ENCODE results near the gene FBXL14. TPM values are rescaled to one million over a fixed set of nuclear protein-coding genes. Genes with fewer than 3 reads are reported as not detected.

Gene FBXL14
- total and polyA plus RNA-seq, 7 donors: 7.5 to 26.4 (median 12.2) TPM

GRCh38 chr12:1640328-1641234, 46.2 kb upstream of the FBXL14 start:
- 90% methylated on average over 18 of the region's 18 CpGs for WGBS, 2 donors
- Histone ChIP-seq H3K27ac (peak overlapping the region in 2 of 4 donors; percentile 20 to 35), H3K36me3 (peaks cover 0 to 12% (median 0%) of the 10 kb centered on the region in 4 donors), H3K9me3 (no peaks in the 10 kb centered on the region), H3K4me3 (no peak overlapping the region), H3K27me3 (no peaks in the 10 kb centered on the region), H3K4me1 (peaks cover 0 to 55% (median 33%) of the 10 kb centered on the region in 4 donors)
- TF ChIP-seq POLR2AphosphoS5 (IDR thresholded peaks at IDR 0.05) (no peak), EP300 (IDR thresholded peaks at IDR 0.05) (no peak), POLR2A (IDR thresholded peaks at IDR 0.05) (no peak)
- TF ChIP-seq, protein P1, sequence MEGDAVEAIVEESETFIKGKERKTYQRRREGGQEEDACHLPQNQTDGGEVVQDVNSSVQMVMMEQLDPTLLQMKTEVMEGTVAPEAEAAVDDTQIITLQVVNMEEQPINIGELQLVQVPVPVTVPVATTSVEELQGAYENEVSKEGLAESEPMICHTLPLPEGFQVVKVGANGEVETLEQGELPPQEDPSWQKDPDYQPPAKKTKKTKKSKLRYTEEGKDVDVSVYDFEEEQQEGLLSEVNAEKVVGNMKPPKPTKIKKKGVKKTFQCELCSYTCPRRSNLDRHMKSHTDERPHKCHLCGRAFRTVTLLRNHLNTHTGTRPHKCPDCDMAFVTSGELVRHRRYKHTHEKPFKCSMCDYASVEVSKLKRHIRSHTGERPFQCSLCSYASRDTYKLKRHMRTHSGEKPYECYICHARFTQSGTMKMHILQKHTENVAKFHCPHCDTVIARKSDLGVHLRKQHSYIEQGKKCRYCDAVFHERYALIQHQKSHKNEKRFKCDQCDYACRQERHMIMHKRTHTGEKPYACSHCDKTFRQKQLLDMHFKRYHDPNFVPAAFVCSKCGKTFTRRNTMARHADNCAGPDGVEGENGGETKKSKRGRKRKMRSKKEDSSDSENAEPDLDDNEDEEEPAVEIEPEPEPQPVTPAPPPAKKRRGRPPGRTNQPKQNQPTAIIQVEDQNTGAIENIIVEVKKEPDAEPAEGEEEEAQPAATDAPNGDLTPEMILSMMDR (IDR thresholded peaks at IDR 0.05): no peak
- intact Hi-C loops (cut with DNase I): loop anchor here (10.0 kb wide), 1 partner anchor 944 kb away; no protein-coding TSS in a partner anchor
- no peak for DNase-seq

DNA sequence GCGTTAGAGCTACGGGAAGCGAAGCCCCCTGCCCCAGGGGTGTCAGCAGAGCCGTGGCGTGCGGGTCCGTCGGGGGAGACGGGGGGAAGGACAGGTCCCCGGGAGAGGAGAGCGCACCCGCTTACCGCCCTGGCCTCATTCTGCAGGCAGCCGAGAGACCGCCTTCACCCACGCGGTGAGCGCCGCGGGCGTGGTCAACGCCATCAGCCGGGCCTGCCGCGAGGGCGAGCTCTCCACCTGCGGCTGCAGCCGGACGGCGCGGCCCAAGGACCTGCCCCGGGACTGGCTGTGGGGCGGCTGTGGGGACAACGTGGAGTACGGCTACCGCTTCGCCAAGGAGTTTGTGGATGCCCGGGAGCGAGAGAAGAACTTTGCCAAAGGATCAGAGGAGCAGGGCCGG, 45.2 kb upstream of the FBXL14 start:
- intact Hi-C loops (cut with DNase I): loop anchor here (5.0 kb wide), 1 partner anchor 298 kb away; no protein-coding TSS in a partner anchor
- H3K9me3 ChIP-seq: no peaks in the 10 kb centered on the region
- no peaks in the 10 kb centered on the region for H3K27me3 ChIP-seq
- peaks cover 0 to 12% (median 0%) of the 10 kb centered on the region in 4 donors for H3K36me3 ChIP-seq
- WGBS, 2 donors: 90 to 93% methylated on average over 40 of the region's 40 CpGs
- no peak for TF ChIP-seq POLR2AphosphoS5 (IDR thresholded peaks at IDR 0.05)
- TF ChIP-seq, protein P1 (IDR thresholded peaks at IDR 0.05): no peak
- TF ChIP-seq POLR2A (IDR thresholded peaks at IDR 0.05): no peak
- no peak for TF ChIP-seq EP300 (IDR thresholded peaks at IDR 0.05)
- DNase-seq: no peak
- peaks cover 0 to 54% (median 29%) of the 10 kb centered on the region in 4 donors for H3K4me1 ChIP-seq
- no peak overlapping the region for H3K4me3 ChIP-seq
- H3K27ac ChIP-seq: no peak overlapping the region

DNA sequence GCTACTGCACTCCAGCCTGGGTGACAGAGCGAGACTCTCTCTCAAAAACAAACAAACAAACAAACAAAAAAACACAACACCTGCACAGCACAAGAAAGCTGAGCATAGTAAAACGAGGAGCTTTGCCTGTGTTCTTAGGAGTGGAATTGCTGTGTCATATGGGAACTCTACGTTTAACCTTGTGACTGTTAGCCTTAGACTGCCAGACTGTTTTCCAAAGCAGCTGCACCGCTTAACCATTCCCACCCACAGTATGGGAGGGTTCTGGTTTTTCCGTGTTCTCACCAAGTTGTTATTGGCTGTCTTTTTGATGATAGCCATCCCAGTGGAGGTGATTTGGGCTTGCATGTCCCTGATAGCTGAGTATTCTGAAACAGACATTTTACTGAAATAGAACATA, 43.8 kb upstream of the FBXL14 start:
- peaks cover 0 to 53% (median 30%) of the 10 kb centered on the region in 4 donors for H3K4me1 ChIP-seq
- no peak for DNase-seq
- intact Hi-C loops (cut with DNase I): loop anchor here (5.0 kb wide), 1 partner anchor 299 kb away; no protein-coding TSS in a partner anchor

GRCh38 chr12:1635301-1636095, 41.1 kb upstream of the FBXL14 start:
- Histone ChIP-seq H3K36me3 (peaks cover 0 to 11% (median 0%) of the 10 kb centered on the region in 4 donors), H3K4me3 (no peak overlapping the region), H3K27me3 (no peaks in the 10 kb centered on the region), H3K9me3 (no peaks in the 10 kb centered on the region), H3K27ac (peak overlapping the region in 1 of 4 donors; percentile 84), H3K4me1 (peaks cover 0 to 58% (median 37%) of the 10 kb centered on the region in 4 donors)
- intact Hi-C loops (cut with DNase I): loop anchor here (5.0 kb wide), 1 partner anchor 302 kb away; no protein-coding TSS in a partner anchor
- 85 to 89% methylated on average over 11 of the region's 11 CpGs for WGBS, 2 donors
- DNase-seq: no peak
- no peak for TF ChIP-seq EP300 (IDR thresholded peaks at IDR 0.05)
- TF ChIP-seq, protein P1 (IDR thresholded peaks at IDR 0.05): no peak
- TF ChIP-seq POLR2AphosphoS5 (IDR thresholded peaks at IDR 0.05): no peak
- no peak for TF ChIP-seq POLR2A (IDR thresholded peaks at IDR 0.05)

More for the DNA sequence above, 43.8 kb upstream of the FBXL14 start:
- WGBS, 2 donors: 66 to 80% methylated on average over 5 of the region's 5 CpGs
- peaks cover 0 to 12% (median 0%) of the 10 kb centered on the region in 4 donors for H3K36me3 ChIP-seq
- TF ChIP-seq POLR2A (IDR thresholded peaks at IDR 0.05): no peak
- peak in 1 of 4 donors; percentile 25 for TF ChIP-seq POLR2AphosphoS5 (IDR thresholded peaks at IDR 0.05)
- no peak overlapping the region for H3K4me3 ChIP-seq
- H3K27me3 ChIP-seq: no peaks in the 10 kb centered on the region
- peak overlapping the region in 1 of 4 donors; percentile 55 for H3K27ac ChIP-seq
- no peaks in the 10 kb centered on the region for H3K9me3 ChIP-seq
